HG02763 (cell line): Measurements from ENCODE around the gene TRIM44.
"Not testable (repeated sequence)": the region's sequence is repeated elsewhere in the genome, so short reads cannot be mapped to it uniquely, and the experiment has no call there.

Experiments
- ATAC-seq: cut with Tn5 transposase; IDR thresholded peaks from one replicate; pipeline ENCODE4 v1.9.1; 2021; ENCODE audit warnings: mild to moderate bottlenecking, moderate library complexity; ENCODE audit not compliant: unreplicated experiment

Gene TRIM44

DNA sequence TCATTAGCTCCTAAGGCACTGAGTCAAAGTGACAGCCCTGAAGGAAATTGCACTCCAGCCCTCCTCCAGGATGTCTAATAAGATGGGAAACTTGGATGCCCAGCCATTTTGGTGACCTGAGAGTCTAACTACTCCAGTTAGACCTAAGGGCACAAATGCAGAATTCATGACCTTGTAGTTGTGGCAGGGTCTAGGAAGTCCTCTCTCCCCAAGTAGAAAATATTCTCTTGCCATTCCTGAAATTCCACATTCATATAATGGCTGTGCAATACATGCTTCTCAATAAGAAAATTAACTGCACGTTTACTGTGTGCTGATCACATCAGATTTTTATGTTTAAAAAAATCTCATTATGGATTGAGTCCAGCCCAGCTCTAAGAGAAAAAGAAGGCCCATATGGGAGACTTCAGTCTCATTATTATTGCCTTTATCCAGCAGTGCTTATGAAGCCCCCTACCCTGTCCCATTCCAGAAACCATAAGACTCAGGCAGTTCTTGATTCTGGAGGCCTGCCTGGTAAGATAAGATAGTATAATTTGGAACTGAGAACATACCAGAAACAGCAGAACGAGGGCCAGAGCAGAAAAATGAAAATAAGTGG is 147.6 kb downstream of the TRIM44 start:
- ATAC-seq: no peak

DNA sequence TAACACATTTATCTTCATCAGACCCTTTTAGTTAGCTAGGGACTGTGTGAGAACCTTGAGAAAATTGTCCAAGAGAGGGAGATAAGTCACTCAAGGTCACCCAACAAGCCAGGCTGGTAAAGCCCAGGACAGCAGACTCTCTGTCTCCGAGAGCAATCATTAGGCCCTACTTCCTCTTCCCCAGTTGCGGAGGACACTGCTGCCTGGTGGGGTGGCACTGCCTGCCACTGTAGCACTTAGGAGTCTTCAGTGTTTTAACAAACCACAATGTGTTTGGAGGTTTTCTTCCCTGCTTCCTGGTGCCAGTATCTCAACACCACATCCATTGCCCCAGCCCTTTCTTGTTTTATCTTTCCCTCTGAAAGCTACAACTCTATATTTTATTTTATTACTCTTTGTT is 149.2 kb downstream of the TRIM44 start:
- ATAC-seq: no peak

DNA sequence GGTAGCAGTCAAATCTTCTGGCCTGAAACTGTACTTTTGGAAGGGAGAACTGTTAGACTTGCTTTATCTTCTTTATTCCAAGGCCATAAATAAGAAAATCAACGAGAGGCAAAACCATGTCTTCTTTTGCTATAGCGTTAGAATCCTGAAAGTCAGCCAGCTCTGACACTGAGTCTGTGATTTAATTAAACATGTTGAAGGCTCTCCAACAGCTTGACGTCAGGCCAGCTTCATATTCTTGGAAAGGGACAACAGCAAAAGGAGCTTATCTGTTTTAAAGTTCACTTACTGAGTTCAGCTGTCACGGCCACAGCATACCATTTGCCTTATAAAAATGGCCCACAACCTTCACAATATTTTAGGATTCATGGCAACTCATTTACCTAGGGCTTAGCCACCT is 150.3 kb downstream of the TRIM44 start:
- no peak for ATAC-seq

DNA sequence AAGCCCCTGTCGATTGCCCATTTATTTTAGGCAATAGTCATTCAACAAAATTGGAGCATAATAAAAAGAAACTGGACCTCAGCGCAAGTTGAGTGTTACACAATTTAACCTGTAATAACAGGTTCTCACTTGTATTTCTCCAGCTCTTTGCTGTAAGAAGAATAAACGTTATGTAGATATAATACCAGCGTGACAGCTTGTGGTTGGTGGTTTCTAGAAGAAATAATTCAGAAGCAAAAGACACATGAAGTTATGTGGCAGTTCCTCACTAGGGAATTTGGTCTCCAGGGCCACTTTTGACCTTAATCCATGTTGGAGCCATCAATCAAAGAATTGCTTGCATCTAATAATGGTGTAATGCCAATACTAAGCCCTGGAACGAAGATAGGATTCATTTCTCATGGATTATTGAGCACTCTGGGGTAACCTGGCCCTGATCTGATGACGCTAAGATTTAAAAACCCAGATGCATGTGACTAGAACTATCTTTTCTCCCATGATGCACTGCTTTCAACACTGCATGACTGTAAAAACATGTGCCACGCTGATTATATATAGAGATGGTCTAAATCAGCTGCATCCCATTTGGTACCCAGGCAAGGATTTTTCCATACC is 151.6 kb downstream of the TRIM44 start:
- no peak for ATAC-seq

DNA sequence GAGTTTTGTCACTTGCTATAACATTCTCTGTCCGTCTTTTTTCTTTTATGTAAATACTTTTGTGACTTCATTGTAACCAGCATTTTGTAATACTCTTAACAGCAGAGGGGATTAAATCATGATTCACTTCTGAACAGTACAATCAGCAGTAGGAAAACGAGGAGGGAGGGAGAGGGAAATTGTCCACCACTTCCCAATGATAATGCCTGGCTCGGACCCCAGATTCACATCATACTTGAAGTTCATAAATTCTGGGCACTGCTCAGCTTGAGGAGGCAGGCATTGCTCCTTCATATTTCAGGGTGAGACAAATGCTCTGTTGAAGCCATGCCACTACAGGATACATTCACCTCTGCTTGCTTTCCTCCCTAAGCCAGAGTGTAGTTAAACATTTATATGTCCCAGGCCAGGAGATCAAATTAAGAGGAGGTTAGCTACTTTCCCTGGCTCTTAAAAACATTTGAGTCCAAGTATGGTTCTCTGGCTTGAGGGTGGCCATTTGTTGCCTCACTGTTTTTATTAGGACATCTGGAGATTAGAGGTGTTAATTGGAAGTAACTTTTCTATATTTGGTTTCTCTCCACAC is 152.2 kb downstream of the TRIM44 start:
- ATAC-seq: no peak

DNA sequence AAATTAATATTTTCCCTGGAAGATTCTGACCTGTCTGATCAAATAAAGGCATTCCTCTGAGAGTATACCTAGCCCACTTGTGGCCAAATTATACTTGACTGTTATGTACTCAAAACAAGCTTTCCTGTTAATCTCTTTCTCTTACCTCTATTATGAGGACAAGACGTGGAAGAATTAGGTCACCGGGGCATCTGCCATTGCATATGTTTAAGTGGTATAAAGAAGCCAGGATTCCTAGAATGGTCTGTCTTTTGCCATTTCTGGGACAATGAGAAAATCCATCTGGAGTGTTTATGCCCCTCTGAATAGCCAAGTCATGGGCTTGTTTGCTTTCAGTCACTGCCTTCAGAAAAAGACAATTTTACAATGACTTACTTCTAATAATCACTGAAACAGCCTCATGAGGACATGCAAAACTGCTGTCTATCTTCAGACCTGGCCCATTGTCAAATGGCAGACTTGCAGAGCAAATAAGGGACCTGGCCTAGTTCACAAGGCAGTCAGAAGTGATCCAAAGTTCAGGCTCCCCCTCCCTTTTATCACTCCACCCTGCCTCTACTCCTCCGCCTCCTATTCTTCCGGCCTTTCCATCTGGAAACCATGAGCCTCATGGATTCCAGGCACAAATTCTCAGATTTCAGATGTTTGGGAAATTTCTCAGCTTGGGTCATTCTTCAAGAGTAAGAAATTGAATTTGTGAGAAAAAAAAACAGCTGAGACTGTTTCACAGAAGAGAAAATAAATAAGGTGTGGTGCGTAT is 153.2 kb downstream of the TRIM44 start:
- no peak for ATAC-seq

DNA sequence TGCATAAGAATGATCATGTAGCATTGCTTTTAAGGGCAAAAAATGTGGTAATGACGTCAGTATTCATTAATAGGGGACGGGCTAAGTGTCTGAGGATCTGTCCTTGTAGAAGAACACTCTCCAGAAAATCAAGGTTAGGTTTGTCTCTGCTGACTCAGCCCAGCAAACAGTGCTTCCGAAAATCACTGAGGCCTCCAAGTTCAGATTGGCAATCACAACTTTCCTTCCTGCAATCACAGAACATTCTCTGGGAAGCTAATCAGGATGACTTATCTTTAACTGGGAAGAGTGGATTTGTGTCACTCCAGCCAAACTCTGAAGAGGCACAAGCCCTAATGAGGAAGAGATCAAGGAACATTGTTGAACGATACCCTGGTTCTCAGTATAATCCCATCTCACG is 158.0 kb downstream of the TRIM44 start:
- no peak for ATAC-seq

DNA sequence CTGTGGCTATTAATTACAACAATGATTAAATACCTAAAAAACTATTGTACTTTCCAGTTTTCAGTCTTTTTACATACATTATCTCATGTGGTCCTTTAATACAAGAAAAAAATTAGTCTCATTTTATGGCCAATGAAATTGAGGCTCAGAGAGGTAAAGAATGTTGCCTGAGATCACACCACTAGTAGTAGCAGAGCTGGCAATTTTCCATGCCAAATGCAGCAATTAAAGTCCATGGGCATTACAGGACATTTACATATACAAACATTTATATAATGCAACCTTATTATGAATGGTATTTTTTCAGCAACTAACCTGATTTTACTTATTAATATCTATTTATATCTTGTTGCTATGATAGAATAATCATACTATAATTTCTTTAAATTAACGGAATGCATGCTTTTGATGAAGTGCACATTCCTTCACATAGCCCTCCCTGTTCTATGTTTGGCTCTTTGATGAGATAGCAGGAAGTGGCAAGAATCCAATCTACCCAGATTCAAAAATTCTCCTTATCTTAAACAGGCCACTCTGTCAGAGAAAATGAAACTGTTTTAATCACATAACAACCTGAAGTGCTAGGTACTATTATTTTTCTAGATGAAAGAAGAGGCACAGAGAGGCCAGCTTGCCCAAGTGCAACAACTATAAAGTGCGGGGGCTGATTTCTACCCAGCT is 160.4 kb downstream of the TRIM44 start:
- ATAC-seq: no peak

DNA sequence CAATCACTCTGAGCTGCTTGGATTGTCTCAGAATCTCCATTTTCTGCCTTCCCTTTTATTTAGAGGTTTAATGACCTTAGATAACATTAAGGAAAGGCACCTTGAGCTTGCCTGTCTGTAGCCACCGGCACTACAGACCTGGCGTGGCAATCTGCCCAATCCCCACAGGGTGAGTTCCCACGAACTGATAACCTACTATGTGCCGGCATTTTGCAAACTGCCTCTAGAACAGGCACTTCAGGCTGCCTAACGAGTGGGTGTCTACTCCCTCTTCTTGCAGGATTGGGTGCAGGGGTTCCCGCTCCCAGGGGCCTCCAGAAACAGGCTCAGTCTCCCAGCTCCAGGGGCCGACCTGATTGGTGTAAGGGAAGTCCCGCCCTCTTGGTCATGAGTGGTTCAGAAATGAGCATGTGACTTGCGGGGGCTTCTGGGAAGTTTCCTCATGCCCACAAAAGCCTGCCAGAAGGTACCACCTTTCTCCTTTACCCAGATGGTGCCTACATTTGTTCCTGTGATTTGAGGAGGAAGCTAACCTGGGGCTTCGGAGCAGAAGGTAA is 161.2 kb downstream of the TRIM44 start:
- ATAC-seq: no peak

DNA sequence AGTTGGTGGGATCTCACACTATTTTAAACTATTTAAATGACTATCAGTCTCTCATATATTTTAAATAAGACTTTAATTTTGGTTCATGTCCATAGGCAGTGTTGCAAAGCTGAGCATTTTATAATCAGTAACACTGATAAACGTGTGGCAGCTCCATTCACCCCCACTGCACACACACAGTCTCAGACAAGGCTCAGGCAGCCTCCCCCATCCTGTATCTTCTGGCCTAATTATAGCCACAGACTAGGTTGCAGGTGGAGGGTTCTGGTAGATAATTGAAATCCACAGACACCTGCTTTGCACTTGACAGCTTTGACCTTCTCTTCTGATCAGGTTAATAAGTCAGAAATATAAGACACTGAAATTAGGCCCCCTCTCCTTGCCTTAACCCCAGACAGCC is 162.8 kb downstream of the TRIM44 start:
- ATAC-seq: no peak

DNA sequence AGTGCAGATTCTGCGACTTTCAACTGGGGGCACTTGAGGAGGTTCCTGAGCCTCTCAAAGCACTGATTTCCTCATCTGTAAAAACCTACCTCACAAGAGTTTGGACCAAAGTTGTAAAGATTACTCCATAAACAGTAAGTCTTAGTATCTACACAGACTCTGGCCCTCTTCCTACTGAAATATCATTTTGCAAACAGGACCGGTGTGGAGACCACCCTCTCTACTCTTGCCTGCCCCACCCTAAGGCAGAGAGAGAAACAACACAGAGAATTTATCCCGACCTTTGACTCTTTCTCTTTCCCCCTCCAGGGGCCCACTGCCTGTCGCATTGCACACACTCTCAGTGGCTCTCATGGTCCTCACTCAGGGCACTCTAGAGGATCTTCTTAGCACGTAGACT is 163.4 kb downstream of the TRIM44 start:
- ATAC-seq: no peak

DNA sequence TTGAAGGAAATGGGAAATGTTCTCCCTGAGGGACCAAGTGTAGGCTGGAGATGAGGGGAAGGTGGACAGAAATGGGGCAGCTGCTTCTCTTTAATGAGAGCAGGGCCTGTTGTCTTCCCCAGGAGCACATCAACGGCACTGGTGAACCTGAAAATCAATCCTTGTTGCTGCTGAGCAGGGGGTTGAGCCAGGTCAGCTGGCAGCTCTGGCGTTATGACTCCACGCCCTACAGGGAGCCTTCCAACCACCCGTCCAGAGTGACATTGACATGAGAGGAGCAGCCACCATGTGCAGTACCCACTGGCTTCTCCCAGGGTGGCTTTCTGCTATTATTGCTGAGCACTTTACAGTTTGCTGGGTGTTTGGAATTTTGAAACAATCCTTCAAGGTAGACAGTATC is 164.4 kb downstream of the TRIM44 start:
- no peak for ATAC-seq

DNA sequence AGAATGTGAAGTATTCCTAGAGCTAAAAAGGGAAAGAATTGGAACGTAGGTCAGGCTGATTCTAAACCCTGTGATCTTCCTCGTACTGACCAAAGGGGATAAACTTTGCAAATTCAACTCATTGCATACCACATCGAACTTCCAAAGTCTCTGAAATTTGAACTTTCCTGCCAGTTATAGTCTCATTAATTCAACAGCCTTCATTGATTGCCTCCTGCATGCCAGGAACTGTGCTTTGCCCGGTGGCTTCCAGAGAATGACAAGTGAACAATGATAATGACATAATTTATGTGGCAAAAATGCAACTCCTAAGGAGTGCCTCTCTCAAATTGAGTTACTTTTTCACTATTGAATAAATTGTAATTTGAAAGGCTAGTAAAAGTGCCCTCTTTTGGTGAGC is 173.6 kb downstream of the TRIM44 start:
- ATAC-seq: no peak

DNA sequence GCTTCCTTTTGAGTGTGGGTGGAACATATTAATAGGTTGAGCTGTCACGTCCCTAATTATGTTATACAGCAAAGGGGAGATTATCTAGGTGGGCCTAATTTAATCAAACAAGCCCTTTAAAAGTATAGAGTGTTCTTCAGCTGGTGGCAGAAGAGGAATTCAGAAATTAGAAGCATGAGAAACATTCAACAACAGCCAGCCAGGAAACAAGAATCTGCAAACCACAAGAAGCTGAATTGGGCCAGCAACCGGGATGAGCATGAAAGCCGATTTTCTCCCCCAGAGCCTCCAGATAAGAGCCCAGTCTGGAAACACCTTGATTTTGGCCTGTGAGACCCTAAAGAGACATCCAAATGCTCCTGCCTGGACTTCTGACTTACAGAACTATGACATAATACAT is 175.5 kb downstream of the TRIM44 start:
- ATAC-seq: no peak

DNA sequence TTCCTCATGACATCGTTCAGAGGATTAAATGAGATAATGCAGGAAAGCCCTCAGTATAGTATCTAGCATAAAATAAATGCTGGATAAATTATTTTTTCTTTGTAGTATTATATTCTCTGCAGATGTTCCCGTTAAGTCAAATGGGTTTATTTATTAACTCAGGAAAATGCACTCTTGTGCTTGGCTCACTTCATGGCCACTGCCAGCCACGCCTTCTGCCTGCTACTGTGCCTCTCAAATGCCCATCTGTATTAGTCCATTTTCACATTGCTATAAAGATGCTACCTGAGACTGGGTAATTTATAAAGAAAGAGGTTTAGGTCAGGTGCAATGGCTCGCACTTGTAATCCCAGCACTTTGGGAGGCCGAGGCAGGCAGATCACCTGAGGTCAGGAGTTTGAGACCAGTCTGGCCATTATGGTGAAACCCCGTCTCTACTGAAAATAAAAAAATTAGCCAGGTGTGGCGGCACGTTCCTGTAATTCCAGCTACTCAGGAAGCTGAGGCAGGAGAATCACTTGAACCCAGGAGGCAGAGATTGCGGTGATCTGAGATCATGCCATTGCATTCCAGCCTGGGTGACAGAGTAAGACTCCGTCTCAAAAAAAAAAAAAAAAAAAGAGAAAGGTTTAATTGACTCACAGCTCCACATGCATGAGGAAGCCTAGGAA is 176.3 kb downstream of the TRIM44 start:
- ATAC-seq: not testable (repeated sequence)

DNA sequence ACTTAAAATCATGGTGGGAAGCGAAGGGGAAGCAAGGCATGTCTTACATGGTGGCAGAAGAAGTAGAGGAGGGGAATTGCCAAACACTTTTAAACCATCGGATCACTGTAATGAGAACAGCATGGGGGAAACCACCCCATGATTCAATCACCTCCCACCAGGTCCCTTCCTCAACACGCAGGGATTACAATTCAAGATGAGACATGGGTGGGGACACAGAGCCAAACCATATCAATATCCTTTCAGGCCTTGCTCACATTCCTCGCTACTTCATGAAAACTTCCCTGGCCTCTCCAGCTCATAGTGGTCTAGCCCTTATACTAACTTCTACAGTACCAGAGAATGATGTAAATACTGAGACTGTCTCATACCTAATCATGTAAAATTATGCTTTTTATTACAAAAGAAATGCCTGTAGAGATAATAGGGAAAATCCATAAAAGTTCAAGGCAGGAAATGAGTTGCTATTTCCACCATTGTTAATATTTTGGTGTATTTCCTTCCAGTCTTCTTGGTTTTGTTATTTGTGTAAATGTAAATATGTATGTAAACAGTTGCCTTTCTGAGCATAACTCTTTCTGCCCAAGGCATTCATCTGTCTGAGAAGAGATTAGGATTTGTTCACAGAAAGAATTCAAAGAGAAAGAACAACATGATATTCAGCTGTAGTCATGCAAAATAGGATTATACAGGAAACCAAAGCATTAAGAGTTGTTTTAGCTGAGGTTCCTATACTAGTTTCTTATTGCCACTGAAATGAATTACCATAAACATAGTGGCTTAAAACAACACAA is 177.0 kb downstream of the TRIM44 start:
- ATAC-seq: no peak

DNA sequence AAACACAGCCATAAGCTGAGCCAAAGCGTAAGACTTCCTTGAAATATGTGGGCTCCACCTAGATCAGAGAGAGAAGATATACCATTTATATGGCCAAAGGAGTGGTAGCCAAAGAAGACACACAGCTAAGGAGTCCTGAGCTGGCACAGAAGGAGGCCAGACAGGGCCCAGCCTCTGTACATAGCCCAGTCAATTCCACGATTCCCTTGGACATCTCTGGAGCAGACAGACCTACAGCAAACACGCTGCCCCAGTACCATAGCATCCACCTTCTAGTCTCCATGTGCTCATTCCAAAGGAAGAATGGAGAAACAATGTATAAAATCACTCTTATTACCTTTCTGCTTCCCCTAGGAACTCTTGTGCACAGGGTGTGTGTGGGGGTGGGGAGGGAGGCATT is 179.2 kb downstream of the TRIM44 start:
- no peak for ATAC-seq

DNA sequence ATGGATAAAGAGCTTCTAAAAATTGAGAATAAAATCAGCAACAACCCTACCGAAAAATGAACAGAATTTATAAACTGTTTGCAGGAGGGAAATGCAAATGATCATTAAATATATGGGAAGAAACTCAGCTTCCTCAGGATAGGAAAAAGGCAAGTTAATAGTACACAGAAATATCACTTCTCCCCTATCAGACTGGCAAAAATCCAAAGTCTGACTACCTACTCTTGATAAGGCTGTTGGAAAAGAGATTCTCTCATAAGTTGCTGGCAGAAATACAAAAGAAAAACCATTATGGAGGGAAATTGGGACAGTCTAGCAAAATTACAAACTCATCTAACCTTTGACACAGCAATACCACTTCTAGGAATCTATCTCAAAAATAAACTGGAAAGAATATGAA is 180.4 kb downstream of the TRIM44 start:
- no peak for ATAC-seq

DNA sequence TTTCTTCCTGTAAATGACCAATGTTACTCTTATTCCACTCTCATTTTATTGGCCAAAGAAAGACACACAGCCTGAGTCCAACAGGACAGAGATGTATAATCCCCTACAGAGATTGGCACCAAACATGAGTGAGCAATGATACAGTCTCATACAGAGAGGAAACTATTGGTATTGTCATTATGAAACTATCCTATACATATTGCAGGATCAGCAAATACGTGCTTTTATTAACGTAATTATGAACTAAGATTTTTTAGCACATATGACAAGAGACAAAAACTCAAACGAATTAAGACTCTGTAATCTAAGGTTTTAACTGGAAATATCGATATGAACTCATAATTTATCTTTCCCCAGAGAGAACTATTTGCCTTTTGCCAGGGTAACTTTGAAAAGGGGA is 182.0 kb downstream of the TRIM44 start:
- ATAC-seq: no peak

DNA sequence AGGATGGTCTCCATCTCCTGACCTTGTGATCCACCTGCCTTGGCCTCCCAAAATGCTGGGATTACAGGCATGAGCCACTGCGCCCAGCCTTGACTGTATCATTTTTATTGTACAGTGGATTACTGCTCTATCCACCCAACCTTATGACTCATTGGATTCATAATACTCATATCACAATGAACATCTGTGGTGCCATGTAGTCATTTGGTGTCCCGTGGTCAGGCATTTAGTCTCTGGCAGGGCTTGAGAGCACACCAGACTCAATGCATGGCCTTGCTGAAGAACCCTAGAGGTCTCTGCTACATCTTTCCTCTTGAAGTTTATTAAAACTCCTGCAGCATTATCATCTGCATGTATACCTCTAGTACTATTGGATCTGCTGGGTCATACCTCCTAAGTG is 183.3 kb downstream of the TRIM44 start:
- no peak for ATAC-seq
